Measurements from ENCODE around the gene MBD3.

- TF ChIP-seq, protein P1, sequence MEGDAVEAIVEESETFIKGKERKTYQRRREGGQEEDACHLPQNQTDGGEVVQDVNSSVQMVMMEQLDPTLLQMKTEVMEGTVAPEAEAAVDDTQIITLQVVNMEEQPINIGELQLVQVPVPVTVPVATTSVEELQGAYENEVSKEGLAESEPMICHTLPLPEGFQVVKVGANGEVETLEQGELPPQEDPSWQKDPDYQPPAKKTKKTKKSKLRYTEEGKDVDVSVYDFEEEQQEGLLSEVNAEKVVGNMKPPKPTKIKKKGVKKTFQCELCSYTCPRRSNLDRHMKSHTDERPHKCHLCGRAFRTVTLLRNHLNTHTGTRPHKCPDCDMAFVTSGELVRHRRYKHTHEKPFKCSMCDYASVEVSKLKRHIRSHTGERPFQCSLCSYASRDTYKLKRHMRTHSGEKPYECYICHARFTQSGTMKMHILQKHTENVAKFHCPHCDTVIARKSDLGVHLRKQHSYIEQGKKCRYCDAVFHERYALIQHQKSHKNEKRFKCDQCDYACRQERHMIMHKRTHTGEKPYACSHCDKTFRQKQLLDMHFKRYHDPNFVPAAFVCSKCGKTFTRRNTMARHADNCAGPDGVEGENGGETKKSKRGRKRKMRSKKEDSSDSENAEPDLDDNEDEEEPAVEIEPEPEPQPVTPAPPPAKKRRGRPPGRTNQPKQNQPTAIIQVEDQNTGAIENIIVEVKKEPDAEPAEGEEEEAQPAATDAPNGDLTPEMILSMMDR (optimal IDR thresholded peaks at IDR 0.05 in 1 of 3, IDR thresholded peaks at IDR 0.05 in 1 of 3, conservative IDR thresholded peaks at IDR 0.05 in 1 of 3; ENCODE audit: extremely low read depth in 1 of 3, insufficient read depth in 2 of 3, low read length in 3 of 3) = no peak
- no peak for TF ChIP-seq EZH2 (IDR thresholded peaks at IDR 0.05; ENCODE audit: low read length)
These were observed 9.5 kb upstream of the MBD3 start for GRCh38 chr19:1602091-1602707.
